ENCODE results near the gene PHOSPHO1.

GRCh38 chr17:49216953-49217650, 13.5 kb downstream of the PHOSPHO1 start:
- TF ChIP-seq CTCF (IDR thresholded peaks at IDR 0.05; ENCODE audit: insufficient read depth, low read length) (no peak), REST (IDR thresholded peaks at IDR 0.05; ENCODE audit: insufficient replicate concordance, low read depth) (no peak)
